Stimulated activated CD8-positive, alpha-beta memory T cell treated with anti-CD3 and anti-CD28 coated beads, Interleukin-7, amount 100 ng/mL, for 24 hours (primary cell): ENCODE measurements around the gene HIP1.
"Not testable (repeated sequence)": the region's sequence is repeated elsewhere in the genome, so short reads cannot be mapped to it uniquely, and the experiment has no call there.

Experiments used
- DNase-seq: peaks from one replicate; pipeline ENCODE4 v3.0.0-alpha.2; 2020; ENCODE audit warnings: low read depth

The HIP1 gene

DNA sequence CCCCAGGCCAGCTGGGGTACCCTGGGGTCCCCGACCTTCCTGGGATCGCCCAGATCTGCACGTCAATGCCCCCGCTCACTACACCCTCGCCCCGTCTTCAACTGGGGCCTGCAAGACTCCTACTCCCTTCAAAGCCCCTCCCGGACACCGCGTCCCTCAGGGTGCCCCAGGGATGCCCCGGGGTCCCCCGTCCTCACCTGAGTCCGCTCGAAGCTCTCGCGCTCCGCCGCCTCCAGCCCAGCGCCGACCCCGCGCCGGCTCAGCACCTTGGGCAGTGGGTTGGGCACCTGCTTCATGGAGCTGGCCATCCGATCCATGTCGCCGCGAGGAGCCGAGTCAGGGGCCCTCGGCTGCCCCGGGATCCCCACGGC is at the start of gene HIP1:
Gene HIP1, minus strand, starts transcription at position 338 of the 371 bp plus-strand sequence. Its CDS starts 21 bp downstream, at position 317.
- no peak for DNase-seq

DNA sequence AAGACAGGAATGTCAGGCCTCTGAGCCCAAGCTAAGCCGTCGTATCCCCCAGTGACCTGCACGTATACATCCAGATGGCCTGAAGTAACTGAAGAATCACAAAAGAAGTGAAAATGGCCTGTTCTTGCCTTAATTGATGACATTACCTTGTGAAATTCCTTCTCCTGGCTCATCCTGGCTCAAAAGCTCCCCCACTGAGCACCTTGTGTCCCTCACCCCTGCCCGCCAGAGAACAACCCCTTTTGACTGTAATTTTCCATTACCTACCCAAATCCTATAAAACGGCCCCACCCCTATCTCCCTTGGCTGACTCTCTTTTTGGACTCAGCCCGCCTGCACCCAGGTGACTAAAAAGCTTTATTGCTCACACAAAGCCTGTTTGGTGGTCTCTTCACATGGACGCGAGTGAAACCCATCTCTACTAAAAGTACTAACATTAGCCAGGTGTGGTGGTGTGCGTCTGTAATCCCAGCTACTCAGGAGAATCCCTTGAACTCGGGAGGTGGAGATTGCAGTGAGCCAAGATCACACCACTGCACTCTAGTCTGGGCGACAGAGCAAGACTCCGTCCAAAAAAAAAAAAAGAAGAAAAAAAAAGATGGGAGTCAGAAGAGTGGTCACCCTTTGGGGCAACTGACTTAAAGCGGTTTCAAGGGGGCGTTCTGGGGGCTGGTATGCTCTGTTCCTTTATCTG is 49.6 kb upstream of the HIP1 start:
- DNase-seq, result not testable (repeated sequence)

- DNase-seq, result not testable (repeated sequence)
Measured at GRCh38 chr7:75783058-75783457, 44.3 kb upstream of the HIP1 start.

DNA sequence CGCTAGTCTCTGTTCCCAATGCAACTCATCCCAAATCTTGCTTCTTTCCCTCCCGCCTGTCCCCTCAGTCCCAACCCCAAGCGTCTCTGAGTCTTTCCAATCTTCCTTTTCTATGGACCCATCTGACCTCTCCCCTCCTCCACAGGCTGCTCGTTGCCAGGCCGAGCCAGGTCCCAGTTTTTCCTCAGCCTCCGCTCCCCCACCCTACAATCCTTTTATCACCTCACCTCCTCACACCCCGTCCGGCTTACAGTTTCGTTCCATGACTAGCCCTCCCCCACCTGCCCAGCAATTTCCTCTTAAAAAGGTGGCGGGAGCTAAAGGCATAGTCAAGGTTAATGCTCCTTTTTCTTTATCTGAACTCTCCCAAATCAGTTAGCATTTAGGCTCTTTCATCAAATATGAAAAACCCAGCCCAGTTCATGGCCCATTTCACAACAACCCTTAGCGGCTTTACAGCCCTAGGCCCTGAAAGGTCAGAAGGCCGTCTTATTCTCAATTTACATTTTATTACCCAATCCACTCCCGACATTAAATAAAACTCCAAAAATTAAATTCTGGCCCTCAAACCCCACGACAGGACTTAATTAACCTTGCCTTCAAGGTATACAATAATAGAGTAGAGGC is 42.0 kb upstream of the HIP1 start:
- not testable (repeated sequence) for DNase-seq

- DNase-seq, result not testable (repeated sequence)
Measured at GRCh38 chr7:75779516-75779915, 40.8 kb upstream of the HIP1 start.

DNA sequence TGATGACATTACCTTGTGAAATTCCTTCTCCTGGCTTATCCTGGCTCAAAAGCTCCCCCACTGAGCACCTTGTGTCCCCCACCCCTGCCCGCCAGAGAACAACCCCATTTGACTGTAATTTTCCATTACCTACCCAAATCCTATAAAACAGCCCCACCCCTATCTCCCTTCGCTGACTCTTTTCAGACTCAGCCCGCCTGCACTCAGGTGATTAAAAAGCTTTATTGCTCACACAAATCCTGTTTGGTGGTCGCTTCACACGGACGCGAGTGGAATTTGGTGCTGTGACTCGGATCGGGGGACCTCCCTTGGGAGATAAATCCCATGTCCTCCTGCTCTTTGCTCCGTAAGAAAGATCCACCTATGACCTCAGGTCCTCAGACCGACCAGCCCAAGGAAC is 40.3 kb upstream of the HIP1 start:
- DNase-seq, result not testable (repeated sequence)

DNA sequence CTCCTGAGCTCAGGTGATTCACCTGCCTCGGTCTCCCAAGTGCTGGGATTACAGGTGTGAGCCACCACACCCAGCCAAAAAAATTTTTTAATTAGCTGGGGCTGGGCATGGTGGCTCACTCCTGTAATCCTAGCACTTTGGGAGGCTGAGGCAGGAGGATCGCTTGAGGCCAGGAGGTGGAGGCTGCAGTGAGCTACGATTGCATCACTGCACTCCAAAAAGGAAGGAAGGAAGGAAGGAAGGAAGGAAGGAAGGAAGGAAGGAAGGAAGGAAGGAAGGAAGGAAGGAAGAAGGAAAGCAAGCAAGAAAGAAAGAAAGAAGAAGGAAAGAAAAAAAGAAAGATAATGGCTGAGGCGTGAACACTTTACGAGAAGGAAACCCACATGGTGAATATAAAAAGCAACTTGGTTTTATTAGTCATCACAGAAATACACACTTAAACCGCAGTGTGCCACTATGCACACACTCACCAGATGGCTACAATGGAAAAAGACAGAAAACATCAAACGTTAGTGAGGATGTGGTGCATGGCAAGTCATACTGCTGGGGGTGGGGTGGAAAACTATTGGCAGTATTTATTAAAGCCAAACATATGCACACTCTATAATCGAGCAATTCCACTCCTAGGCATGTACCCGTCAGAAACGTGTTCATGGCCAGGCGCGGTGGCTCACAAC is 37.7 kb upstream of the HIP1 start:
- DNase-seq, result peak; percentile 26

DNA sequence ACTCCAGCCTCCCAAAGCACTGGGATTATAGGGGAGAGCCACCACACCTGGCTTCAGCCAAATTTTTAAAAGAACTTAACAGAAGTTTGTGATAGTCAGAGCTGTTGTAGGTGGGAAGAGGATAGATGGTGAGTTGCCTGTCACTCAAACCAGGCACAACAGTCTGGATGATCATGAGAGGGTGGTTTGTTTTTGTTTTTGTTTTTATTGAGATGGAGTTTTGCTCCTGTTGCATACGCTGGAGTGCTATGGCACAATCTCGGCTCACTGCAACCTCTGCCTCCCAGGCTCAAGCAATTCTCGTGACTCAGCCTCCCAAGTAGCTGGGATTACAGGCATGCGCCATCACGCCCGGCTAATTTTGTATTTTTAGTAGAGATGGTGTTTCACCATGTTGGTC is 35.2 kb upstream of the HIP1 start:
- not testable (repeated sequence) for DNase-seq

DNA sequence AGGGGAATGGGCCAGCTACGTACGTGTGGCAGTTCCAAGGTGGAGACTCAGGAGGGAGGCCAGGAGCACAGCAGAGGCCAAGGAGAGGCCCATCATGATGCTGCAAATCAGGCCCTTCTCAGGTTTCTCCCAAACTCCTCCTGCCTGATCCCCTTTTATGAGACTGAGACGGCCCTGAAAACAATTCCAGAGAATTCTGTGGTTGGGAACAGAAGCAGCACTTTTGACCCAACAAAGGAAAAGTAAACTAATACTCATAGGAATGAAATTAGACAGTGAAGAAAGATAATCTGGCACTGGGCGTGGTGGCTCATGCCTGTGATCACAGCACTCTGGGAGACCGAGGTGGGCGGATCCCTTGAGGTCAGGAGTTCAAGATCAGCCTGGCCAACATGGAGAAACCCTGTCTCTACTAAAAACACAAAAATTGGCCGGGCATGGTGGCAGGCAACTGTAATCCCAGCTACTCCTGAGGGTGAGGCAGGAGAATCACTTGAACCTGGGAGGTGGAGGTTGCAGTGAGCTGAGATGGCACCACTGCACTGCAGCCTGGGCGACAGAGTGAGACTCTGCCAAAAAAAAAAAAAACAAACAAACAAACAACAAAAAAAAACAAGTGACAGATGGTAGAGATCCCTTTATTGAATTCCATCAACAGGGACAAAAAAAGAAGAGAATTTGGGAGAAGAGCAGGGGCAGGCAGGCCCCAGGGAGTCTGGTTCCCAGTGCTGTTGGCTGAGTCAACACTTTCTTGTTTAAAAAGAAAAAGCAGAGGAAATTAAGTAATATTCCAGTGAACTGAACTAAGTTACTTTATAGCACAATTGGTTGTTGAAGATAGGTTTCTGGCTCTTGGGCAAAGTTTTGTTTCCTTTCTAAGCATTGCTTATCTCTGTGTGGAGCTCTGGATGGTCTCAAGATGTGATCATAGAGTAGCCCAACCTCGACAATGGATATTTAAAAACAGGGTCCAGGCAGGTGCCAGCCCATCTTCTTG is 33.6 kb upstream of the HIP1 start, which contains the start of gene CCL26:
Gene CCL26, minus strand, starts transcription at position 131 of the 997 bp plus-strand sequence. Its CDS starts 35 bp downstream, at position 96.
- no peak for DNase-seq

GRCh38 chr7:75771224-75771623 is 32.5 kb upstream of the HIP1 start:
- DNase-seq, result no peak

GRCh38 chr7:75762350-75762917 is 23.7 kb upstream of the HIP1 start:
- no peak for DNase-seq

- DNase-seq, result not testable (repeated sequence)
Measured at GRCh38 chr7:75761801-75762200, 23.1 kb upstream of the HIP1 start.

DNA sequence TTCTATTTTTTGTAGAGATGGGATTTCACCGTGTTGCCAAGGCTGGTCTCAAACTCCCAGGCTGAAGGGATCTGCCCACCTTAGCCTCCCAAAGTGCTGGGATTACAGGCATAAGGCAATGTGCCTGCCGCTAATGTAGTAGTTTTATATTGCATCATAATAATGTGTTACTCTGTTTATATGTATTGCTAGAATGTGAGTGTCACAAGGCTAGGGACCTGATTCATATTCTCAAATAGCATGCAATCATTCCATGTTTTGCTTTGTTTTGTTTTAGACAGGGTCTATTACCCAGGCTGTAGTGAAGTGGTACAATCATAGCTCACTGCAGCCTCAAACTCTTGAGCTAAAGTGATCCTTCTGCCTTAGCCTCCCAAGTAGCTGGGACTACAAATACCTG is 19.8 kb upstream of the HIP1 start:
- no peak for DNase-seq

DNA sequence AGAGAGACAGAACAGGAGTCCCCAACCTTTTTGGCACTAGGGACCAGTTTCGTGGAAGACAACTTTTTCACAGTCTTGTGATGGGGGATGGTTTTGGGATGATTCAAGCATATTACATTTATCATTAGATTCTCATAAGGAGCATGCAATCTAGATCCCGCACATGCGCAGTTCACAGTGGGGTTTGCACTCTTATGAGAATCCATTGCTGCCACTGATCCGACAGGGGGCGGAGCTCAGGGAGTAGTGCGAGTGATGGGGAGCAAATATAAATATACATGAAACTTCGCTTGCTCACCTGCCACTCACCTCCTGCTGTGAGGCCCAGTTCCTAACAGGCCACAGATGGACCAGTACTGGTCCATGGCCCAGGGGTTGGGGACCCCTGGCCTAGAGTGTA is 19.1 kb upstream of the HIP1 start:
- DNase-seq, result no peak

GRCh38 chr7:75756991-75757676 is 18.4 kb upstream of the HIP1 start:
- no peak for DNase-seq

DNA sequence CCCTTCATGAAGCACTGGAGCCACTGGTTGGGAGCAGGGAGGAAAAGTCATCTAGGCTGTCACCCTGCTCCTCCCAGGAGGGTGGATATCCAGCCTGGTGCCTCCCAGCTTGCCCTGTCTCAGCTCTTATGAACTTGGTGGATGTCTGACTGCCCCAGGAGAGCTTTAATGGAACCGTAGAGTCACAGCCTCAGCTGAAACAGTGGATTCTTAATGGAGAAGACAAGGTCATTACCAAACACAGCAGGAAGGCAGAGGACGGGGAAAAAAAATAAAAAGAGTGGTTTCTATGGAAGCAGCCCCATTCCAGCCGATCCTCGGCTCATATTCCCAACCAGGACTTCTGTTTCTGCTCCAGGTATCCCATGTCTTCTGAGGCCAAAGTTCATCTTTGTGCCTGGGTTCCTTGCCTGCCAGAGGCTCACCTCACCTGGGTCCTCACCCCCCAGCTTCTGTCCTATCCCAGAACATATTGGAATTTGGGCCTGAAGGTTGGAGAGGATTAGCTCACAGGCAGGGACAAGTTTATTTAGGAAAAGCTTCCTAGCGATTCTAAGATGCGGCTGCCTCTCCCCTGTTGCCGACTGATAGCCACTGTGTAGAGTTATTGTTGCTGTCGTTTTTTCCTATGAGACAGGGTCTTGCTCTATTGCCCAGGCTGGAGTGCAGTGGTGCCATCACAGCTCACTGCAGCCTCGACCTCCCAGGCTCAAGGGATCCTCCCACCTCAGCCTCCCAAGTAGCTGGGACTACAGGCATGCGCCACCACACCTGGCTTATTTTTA is 17.7 kb upstream of the HIP1 start:
- DNase-seq, result no peak

DNA sequence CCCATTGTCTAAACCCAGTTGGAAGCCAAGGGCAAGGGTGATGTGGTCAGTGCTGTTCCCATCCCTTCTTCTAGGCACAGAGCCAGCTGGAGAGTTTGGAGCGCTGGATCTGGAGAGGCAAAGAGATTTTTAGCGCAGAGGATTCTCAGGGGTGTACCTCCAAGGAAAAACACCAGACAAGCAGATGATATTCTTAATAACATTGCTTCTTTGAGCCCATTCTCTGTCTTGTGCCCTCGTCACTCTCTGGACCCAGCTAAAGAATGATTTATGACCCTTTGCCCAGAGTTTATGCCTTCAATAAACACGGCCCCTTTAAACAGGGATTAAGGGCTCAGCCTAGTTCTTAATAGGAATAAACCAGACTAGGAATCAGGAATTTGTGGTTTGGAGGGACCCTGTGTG is 4.7 kb upstream of the HIP1 start:
- DNase-seq, result no peak

DNA sequence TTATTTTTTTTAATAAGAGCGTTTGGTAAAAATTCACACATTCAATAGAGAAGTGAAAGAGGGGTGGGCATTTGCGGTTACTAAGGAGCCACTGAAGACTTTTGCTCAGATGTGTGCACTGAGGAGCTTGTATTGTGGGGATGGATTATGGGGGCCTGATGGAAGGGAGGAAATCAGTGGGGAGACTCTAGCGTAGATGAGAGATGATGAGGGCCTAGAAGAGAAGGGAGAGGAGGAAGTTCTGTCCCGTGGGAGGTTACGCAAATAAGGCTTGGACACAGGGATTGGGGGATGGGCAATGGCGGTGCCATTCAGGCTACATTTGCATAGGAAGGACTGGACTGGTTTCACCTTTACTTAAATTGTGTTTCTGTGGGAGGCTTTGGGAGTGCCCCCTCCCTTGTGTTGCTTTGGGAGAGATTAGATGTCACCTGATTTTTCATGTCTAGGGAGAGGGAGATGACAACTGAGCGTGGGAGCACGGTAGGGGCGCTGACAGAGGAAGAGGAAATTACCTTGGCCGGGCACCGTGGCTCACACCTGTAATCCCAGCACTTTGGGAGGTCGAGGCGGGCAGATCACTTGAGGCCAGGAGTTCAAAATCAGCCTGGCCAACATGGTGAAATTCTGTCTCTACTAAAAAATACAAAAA is 2.2 kb upstream of the HIP1 start:
- no peak for DNase-seq

DNA sequence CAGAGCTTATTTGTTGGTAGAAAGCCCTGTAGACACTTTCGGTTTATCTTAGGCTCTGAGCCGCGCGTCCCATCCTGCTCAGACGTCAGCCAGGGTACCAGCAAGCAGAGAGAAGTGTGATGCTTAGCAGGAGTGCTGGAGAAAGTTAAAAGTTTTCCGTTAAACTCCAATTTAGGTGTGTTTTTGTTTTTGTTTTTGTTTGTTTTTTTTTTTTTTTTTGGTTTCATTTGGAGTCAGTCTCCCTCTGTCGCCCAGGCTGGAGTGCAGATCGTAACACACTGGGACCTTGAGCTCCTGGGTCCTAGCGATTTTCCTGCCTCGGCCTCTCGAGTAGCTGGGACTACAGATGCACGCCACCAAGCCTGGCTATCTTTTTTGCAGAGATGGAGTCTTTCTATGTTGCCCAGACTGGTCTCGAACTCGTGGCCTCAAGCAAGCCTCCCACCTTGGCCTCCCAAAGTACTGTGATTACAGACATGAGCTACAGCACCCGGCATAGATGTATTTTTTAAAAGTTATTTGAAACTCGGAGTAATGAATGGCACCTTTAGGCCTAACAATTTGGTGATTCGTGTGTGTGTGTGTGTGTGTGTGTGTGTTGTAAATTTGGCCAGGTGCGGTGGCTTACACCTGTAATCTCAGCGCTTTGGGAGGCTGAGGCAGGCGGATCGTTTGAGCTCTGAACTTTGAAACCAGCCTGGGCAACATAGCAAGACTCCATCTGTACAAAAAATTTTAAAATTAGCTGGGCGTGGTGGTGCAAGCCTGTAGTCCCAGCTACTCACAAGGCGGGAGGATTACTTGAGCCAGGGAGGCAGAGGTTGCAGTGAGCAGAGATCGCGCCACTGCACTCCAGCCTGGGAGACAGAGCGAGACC is 1.3 kb upstream of the HIP1 start:
- no peak for DNase-seq
